ENCODE data around the gene PSAT1. TPM values are rescaled to one million over a fixed set of nuclear protein-coding genes. Genes with fewer than 3 reads are reported as not detected.

The PSAT1 gene
- total RNA-seq, 1 experiment from 2014 or later, result 215 TPM

GRCh38 chr9:78278177-78278777, 18.6 kb upstream of the PSAT1 start:
- no peaks in the 10 kb centered on the region for H4K20me1 ChIP-seq (ENCODE audit: control insufficient read depth, insufficient read depth, insufficient read length)
- H3K79me2 ChIP-seq (ENCODE audit: insufficient read depth, low read length), result no peaks in the 10 kb centered on the region
- H4K91ac ChIP-seq (ENCODE audit: insufficient read length, low read depth, low read length), result no peak overlapping the region
- no peak overlapping the region for H3K27ac ChIP-seq (ENCODE audit: insufficient read length, low read depth, low read length)
- no CpG with 5 or more reads among the region's 5 CpGs for whole genome bisulfite sequencing (ENCODE audit: extremely low coverage, insufficient read length, low lambda C conversion rate)
- H2BK12ac ChIP-seq (ENCODE audit: insufficient read length, low read depth, low read length), result no peak overlapping the region
- H3K4me1 Mint-ChIP-seq, result 0 out of 4 replicates have a peak, but pooled peaks cover 0 to 3% of the 10 kb centered on the region in 2 experiments
- H2BK120ac ChIP-seq (ENCODE audit: low read depth, low read length, poor library complexity, severe bottlenecking), result no peak overlapping the region
- no peak overlapping the region for H4K5ac ChIP-seq (ENCODE audit: insufficient read length, low read depth, low read length)
- DNase-seq, result no peak
- H3K27ac Mint-ChIP-seq, result no peak overlapping the region
- no peak overlapping the region for H2BK5ac ChIP-seq (ENCODE audit: insufficient read length, low read length)
- H3K4me2 ChIP-seq (ENCODE audit: insufficient read depth, insufficient read length, low read length), result no peak overlapping the region
- no peak overlapping the region for H2AK5ac ChIP-seq (ENCODE audit: insufficient read length, low read length)
- H2BK20ac ChIP-seq (ENCODE audit: low read depth, low read length, poor library complexity, severe bottlenecking), result no peak overlapping the region
- no peak overlapping the region for H2AFZ ChIP-seq (ENCODE audit: low read length)
- H3T11ph ChIP-seq (ENCODE audit: low read length), result no peak overlapping the region
- H3K4me3 Mint-ChIP-seq, result no peak overlapping the region
- H2BK15ac ChIP-seq (ENCODE audit: low read depth, low read length), result no peak overlapping the region
- no peaks in the 10 kb centered on the region; a peak in 1 of 5 replicates for H3K9me3 Mint-ChIP-seq
- H4K8ac ChIP-seq (replicated peaks; ENCODE audit: insufficient read length, low read depth, low read length), result no peak overlapping the region
- no peaks in the 10 kb centered on the region for H3K79me1 ChIP-seq (ENCODE audit: insufficient read depth, low read depth, low read length, poor library complexity, severe bottlenecking)
- H3K9me3 ChIP-seq (ENCODE audit: control insufficient read depth, low read depth, low read length), result no peaks in the 10 kb centered on the region
- H3K56ac ChIP-seq (ENCODE audit: insufficient read length, low read depth, low read length), result no peak overlapping the region
- no peak overlapping the region for H3K4ac ChIP-seq (ENCODE audit: low read depth, low read length)
- no peaks in the 10 kb centered on the region for H3K27me3 Mint-ChIP-seq (ENCODE audit: low read depth)
- no peak overlapping the region for H3K18ac ChIP-seq (ENCODE audit: insufficient read length, low read depth, low read length)
- no peak overlapping the region for H3K14ac ChIP-seq (ENCODE audit: insufficient read depth, low read length)
- H3K9ac ChIP-seq (ENCODE audit: extremely low read depth, insufficient read length, low read length), result no peak overlapping the region
- H3K23me2 ChIP-seq (ENCODE audit: insufficient read length, low read depth, low read length, poor library complexity, severe bottlenecking), result no peaks in the 10 kb centered on the region
- TF ChIP-seq, protein P1, sequence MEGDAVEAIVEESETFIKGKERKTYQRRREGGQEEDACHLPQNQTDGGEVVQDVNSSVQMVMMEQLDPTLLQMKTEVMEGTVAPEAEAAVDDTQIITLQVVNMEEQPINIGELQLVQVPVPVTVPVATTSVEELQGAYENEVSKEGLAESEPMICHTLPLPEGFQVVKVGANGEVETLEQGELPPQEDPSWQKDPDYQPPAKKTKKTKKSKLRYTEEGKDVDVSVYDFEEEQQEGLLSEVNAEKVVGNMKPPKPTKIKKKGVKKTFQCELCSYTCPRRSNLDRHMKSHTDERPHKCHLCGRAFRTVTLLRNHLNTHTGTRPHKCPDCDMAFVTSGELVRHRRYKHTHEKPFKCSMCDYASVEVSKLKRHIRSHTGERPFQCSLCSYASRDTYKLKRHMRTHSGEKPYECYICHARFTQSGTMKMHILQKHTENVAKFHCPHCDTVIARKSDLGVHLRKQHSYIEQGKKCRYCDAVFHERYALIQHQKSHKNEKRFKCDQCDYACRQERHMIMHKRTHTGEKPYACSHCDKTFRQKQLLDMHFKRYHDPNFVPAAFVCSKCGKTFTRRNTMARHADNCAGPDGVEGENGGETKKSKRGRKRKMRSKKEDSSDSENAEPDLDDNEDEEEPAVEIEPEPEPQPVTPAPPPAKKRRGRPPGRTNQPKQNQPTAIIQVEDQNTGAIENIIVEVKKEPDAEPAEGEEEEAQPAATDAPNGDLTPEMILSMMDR (conservative IDR thresholded peaks at IDR 0.05), result no peak
- H3K4me1 ChIP-seq (ENCODE audit: insufficient read depth, low read length), result no peaks in the 10 kb centered on the region
- no peaks in the 10 kb centered on the region for H3K27me3 ChIP-seq (ENCODE audit: insufficient read depth, low read length)
- no peak overlapping the region for H3K23ac ChIP-seq (ENCODE audit: insufficient read length, low read depth, low read length)
- H3K36me3 Mint-ChIP-seq (ENCODE audit: insufficient read depth in 1 of 3, low read depth in 3 of 3), result peaks cover 0 to 7% (median 1%) of the 10 kb centered on the region in 3 experiments; a peak in 5 of 7 replicates
